ENCODE measurements around the gene RGS7.

Gene RGS7

DNA sequence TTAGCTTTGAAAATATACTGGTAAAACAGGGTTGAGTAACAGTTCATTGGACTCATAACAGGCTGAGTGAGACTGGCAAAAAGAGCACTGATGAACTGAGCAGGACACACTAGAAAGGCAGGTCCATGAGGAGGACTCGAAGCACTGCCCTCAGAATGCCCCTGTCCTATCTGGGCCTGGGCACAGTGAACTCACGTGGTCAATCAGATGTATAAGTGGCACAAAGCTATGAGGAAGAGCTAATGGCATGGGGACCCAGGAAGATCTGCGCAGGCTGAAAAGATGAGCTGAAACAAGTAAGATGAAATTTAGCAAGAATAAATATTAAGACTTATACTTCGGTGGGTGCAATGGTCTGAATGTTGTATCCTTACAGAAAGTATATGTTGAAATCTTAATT, 9.2 kb upstream of the RGS7 start:
- Histone ChIP-seq H3K9me3 (ENCODE audit: control insufficient read depth in 2 of 2, low read length in 2 of 2) (no peaks in the 10 kb centered on the region), H3K4me3 (ENCODE audit: low read length in 2 of 2) (no peak overlapping the region)

DNA sequence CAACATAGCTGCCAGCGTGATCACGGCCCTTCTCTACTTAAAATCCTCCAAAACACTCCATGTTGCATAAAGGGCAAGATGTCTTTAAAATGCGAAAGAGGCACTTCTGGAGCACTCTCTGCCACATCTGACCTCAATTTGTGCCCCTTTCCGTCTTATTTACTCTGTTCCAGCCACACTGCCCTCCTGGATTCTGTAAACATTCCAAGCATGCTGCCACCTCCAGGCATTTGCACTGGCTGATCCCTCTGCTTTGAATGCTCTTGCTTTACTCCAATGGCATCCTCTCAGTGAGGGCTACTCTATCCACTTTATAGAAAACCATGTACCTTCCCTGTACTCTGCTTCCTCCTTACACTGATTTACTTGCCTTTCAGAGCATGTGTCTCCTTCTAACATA, 5.3 kb upstream of the RGS7 start:
- H3K9me3 ChIP-seq (ENCODE audit: control insufficient read depth in 2 of 2, low read length in 2 of 2), result no peaks in the 10 kb centered on the region
- no peak overlapping the region for H3K4me3 ChIP-seq (ENCODE audit: low read length in 2 of 2)
- no peak overlapping the region for H3K9ac ChIP-seq (ENCODE audit: low read length in 2 of 2)
- no peak overlapping the region for H3K27ac ChIP-seq (ENCODE audit: low read length)
- H3K4me1 ChIP-seq (ENCODE audit: control insufficient read depth, insufficient read depth, low read length), result no peaks in the 10 kb centered on the region
- peaks cover 0 to 9% of the 10 kb centered on the region in 2 donors for H3K27me3 ChIP-seq (ENCODE audit: control insufficient read depth in 1 of 2, insufficient read depth in 2 of 2, low read length in 2 of 2)
- no peaks in the 10 kb centered on the region for H3K36me3 ChIP-seq (ENCODE audit: control insufficient read depth in 2 of 2, insufficient read depth in 2 of 2, low read length in 2 of 2)

More for the DNA sequence above, 9.2 kb upstream of the RGS7 start:
- peaks cover 0 to 5% of the 10 kb centered on the region in 2 donors for H3K27me3 ChIP-seq (ENCODE audit: control insufficient read depth in 1 of 2, insufficient read depth in 2 of 2, low read length in 2 of 2)
- no peak overlapping the region for H3K27ac ChIP-seq (ENCODE audit: low read length)
- H3K36me3 ChIP-seq (ENCODE audit: control insufficient read depth in 2 of 2, insufficient read depth in 2 of 2, low read length in 2 of 2), result no peaks in the 10 kb centered on the region
- no peak overlapping the region for H3K9ac ChIP-seq (ENCODE audit: low read length in 2 of 2)
- no peaks in the 10 kb centered on the region for H3K4me1 ChIP-seq (ENCODE audit: control insufficient read depth, insufficient read depth, low read length)

DNA sequence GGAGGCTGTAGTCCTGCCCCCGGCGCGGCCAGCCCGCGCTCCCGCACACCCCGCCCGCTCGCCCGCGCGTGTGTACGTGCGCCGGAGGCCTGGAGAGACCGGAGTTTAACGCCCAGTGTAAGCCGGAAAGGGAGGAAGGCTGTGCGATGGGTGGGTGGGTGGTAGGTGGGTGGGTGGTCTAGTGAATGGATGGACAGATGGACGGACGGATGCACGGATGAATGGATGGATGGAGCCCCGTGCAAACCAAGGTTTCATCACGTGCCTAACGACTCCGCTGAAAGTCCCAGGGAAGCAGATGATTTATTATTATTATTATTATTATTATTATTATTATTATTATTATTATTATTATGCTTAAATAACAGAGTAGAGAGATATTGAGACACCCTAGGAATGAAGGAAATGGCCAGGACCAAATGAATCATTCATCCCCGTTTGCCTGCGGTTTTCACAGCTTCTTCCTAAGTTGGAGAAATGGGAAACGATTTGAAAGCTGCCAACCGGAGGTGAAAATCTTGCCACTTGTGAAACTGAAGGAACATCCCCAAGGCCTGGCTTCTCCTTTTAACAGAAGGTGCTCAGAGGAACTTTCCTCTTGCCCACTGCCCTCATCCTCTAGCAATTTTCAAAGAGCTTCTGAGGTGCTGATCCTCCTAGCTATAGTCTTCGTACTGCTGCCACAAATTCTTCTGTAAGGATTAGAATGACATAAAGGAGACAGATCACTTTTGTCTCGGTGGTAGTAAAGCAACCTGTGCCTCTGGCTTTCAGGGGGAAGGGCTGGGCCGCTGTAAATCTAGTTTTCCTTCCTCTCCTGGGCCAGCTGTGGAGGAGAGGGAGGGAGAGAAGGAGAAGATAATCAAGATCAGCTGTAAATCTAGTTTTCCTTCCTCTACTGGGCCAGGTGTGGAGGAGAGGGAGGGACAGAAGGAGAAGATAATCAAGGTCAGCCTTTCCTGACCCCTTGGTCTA, 648 bp upstream of the RGS7 start:
- Histone ChIP-seq H3K27me3 (ENCODE audit: control insufficient read depth in 1 of 2, insufficient read depth in 2 of 2, low read length in 2 of 2) (peaks cover 10 to 12% of the 10 kb centered on the region in 2 donors), H3K9ac (ENCODE audit: low read length in 2 of 2) (no peak overlapping the region)

DNA sequence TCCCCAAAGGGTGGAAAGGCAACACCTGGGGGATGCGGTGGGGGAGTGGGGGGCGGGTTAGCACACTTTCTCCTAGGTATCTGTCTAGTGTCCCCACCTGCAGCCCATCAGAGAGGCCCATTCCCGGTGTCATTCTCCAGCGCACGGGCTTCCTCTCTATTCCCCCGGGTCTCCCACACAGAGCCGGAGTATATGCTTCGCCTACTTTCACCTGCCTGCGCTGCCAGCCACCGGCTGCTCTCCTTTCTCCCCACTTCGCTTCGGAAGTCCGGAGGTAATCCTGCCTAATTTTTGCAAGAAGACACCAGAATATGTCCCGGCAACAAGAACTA, 852 bp downstream of the RGS7 start:
- Histone ChIP-seq H3K27ac (ENCODE audit: low read length) (no peak overlapping the region), H3K27me3 (ENCODE audit: control insufficient read depth in 1 of 2, insufficient read depth in 2 of 2, low read length in 2 of 2) (peaks cover 8 to 10% of the 10 kb centered on the region in 2 donors), H3K36me3 (ENCODE audit: control insufficient read depth in 2 of 2, insufficient read depth in 2 of 2, low read length in 2 of 2) (no peaks in the 10 kb centered on the region), H3K9ac (ENCODE audit: low read length in 2 of 2) (no peak overlapping the region), H3K9me3 (ENCODE audit: control insufficient read depth in 2 of 2, low read length in 2 of 2) (no peaks in the 10 kb centered on the region), H3K4me3 (ENCODE audit: low read length in 2 of 2) (peak overlapping the region; percentile 26 to 59), H3K4me1 (ENCODE audit: control insufficient read depth, insufficient read depth, low read length) (no peaks in the 10 kb centered on the region)

More for the DNA sequence above, 648 bp upstream of the RGS7 start:
- Histone ChIP-seq H3K27ac (ENCODE audit: low read length) (no peak overlapping the region), H3K4me1 (ENCODE audit: control insufficient read depth, insufficient read depth, low read length) (no peaks in the 10 kb centered on the region), H3K9me3 (ENCODE audit: control insufficient read depth in 2 of 2, low read length in 2 of 2) (no peaks in the 10 kb centered on the region), H3K36me3 (ENCODE audit: control insufficient read depth in 2 of 2, insufficient read depth in 2 of 2, low read length in 2 of 2) (no peaks in the 10 kb centered on the region), H3K4me3 (ENCODE audit: low read length in 2 of 2) (peak overlapping the region in 1 of 2 donors; percentile 59)

DNA sequence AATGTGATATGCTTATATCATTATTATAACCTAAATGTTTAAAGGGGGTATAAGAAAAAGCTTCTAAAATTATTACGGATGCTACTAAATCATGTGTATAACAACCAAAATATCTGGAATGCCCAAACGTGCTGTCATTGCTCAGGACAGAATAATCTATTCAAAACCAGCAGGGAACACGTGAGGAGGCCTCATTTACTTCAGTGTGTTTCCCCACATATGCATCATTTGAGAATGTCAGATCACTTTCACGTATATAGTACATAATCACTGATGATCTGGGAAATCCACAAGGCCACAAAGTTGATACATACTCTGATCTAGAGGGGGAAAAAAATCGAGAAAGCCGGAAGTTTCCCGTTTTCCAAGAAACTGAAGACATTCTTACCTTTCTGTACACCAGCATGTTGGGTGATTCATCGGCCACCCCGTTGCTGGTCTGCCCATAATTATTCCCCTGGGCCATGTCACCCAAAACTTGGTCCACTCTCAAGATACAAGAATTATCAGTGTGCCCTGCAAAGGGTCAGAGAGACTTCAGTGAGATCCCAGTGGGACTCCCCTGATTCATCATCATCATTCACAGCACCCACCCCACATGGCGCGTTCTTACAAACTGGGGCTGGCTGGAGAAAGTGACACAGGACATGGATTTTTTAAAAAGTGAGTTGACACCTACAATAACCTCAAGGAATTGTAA, 1.5 kb downstream of the RGS7 start:
- no peaks in the 10 kb centered on the region for H3K9me3 ChIP-seq (ENCODE audit: control insufficient read depth in 2 of 2, low read length in 2 of 2)
- H3K9ac ChIP-seq (ENCODE audit: low read length in 2 of 2), result no peak overlapping the region
- H3K4me3 ChIP-seq (ENCODE audit: low read length in 2 of 2), result no peak overlapping the region
- no peaks in the 10 kb centered on the region for H3K4me1 ChIP-seq (ENCODE audit: control insufficient read depth, insufficient read depth, low read length)
- no peaks in the 10 kb centered on the region for H3K36me3 ChIP-seq (ENCODE audit: control insufficient read depth in 2 of 2, insufficient read depth in 2 of 2, low read length in 2 of 2)
- no peak overlapping the region for H3K27ac ChIP-seq (ENCODE audit: low read length)
- peaks cover 8 to 10% of the 10 kb centered on the region in 2 donors for H3K27me3 ChIP-seq (ENCODE audit: control insufficient read depth in 1 of 2, insufficient read depth in 2 of 2, low read length in 2 of 2)

DNA sequence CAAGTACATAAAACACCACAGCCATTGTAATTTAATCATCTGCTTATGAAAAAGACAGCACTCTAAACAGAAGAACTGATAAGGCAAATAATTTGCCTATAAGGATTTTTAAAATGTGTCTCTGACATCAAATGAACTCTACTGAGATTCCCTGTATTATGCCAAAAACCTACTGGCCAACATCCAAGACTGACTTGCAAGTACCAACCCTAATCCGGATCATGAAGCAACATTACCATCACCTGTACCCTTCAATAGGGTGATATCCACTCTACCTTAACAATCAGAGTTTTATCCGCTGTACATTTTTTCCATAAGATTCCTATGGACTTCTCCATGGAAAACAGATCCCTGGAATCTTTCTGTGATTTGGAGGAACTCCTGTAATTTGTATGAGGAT, 4.6 kb downstream of the RGS7 start:
- no peak overlapping the region for H3K27ac ChIP-seq (ENCODE audit: low read length)
- no peaks in the 10 kb centered on the region for H3K36me3 ChIP-seq (ENCODE audit: control insufficient read depth in 2 of 2, insufficient read depth in 2 of 2, low read length in 2 of 2)
- no peak overlapping the region for H3K4me3 ChIP-seq (ENCODE audit: low read length in 2 of 2)
- H3K27me3 ChIP-seq (ENCODE audit: control insufficient read depth in 1 of 2, insufficient read depth in 2 of 2, low read length in 2 of 2), result peaks cover 3 to 10% of the 10 kb centered on the region in 2 donors
- no peaks in the 10 kb centered on the region for H3K4me1 ChIP-seq (ENCODE audit: control insufficient read depth, insufficient read depth, low read length)
- no peaks in the 10 kb centered on the region for H3K9me3 ChIP-seq (ENCODE audit: control insufficient read depth in 2 of 2, low read length in 2 of 2)
- H3K9ac ChIP-seq (ENCODE audit: low read length in 2 of 2), result no peak overlapping the region

DNA sequence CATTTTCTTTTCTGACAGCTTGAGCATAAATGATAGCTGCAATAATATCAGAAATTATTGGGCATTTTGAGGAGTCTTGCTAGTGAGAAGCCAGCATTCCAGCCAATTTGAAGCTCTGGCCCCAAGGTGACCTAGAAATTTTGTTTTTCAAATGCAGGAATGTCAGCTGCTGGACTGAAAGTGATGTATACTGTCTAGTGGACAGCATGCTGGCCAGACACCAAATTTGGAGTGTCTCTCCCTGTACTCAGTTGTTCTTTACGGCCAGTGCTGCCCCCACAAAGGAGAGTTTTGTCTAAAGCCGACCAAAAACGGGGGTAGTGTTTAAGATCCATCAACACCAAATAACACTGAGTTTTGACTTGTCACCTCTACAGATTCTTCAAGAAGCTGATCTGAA, 5.2 kb downstream of the RGS7 start:
- Histone ChIP-seq H3K27me3 (ENCODE audit: control insufficient read depth in 1 of 2, insufficient read depth in 2 of 2, low read length in 2 of 2) (peaks cover 3 to 10% of the 10 kb centered on the region in 2 donors), H3K9ac (ENCODE audit: low read length in 2 of 2) (no peak overlapping the region), H3K36me3 (ENCODE audit: control insufficient read depth in 2 of 2, insufficient read depth in 2 of 2, low read length in 2 of 2) (no peaks in the 10 kb centered on the region), H3K9me3 (ENCODE audit: control insufficient read depth in 2 of 2, low read length in 2 of 2) (no peaks in the 10 kb centered on the region), H3K27ac (ENCODE audit: low read length) (no peak overlapping the region), H3K4me3 (ENCODE audit: low read length in 2 of 2) (no peak overlapping the region), H3K4me1 (ENCODE audit: control insufficient read depth, insufficient read depth, low read length) (no peaks in the 10 kb centered on the region)

DNA sequence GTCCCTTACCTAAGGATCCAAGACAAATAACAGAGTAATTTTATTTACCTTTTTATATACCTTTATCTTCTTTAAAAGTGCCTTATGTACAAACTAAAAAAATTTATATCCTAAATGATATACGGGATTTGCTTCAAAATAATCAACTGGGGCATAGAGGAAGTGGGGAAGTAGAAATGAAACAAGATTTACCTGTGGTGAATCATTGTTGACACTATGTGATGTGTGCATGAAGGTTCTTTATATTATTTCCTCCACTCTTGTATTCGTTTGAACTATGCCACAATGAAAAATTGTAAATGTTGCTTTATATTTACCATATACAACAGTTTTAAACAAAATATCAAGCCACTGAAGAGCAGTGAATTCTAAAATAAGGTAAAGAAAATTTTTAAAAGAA, 13.0 kb downstream of the RGS7 start:
- H3K4me1 ChIP-seq (ENCODE audit: control insufficient read depth, insufficient read depth, low read length), result no peaks in the 10 kb centered on the region
- no peaks in the 10 kb centered on the region for H3K9me3 ChIP-seq (ENCODE audit: control insufficient read depth in 2 of 2, low read length in 2 of 2)
- no peak overlapping the region for H3K4me3 ChIP-seq (ENCODE audit: low read length in 2 of 2)
- H3K9ac ChIP-seq (ENCODE audit: low read length in 2 of 2), result no peak overlapping the region
- H3K36me3 ChIP-seq (ENCODE audit: control insufficient read depth in 2 of 2, insufficient read depth in 2 of 2, low read length in 2 of 2), result no peaks in the 10 kb centered on the region
- no peak overlapping the region for H3K27ac ChIP-seq (ENCODE audit: low read length)
- H3K27me3 ChIP-seq (ENCODE audit: control insufficient read depth in 1 of 2, insufficient read depth in 2 of 2, low read length in 2 of 2), result no peaks in the 10 kb centered on the region

DNA sequence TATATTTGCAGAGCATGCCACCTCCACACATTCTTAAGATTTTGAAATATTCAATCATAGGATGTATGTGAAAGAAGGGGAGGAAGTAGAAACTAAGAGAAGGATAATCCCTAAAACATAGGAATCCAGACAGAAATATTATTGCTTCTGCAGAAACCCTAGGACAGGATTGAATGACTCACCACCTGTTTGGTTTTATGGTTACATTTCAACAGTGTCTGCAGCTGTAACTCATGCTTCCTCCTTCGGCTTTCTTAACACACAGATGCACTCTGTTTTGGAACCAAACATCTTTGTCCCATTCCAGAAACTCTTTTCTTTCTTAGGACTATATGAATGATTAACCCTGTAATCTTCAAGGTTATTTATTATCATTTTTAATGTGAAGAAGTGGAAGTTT, 20.7 kb downstream of the RGS7 start:
- no peaks in the 10 kb centered on the region for H3K4me1 ChIP-seq (ENCODE audit: control insufficient read depth, insufficient read depth, low read length)
- no peaks in the 10 kb centered on the region for H3K9me3 ChIP-seq (ENCODE audit: control insufficient read depth in 2 of 2, low read length in 2 of 2)
- H3K27ac ChIP-seq (ENCODE audit: low read length), result no peak overlapping the region
- H3K4me3 ChIP-seq (ENCODE audit: low read length in 2 of 2), result no peak overlapping the region
- H3K36me3 ChIP-seq (ENCODE audit: control insufficient read depth in 2 of 2, insufficient read depth in 2 of 2, low read length in 2 of 2), result no peaks in the 10 kb centered on the region
- H3K27me3 ChIP-seq (ENCODE audit: control insufficient read depth in 1 of 2, insufficient read depth in 2 of 2, low read length in 2 of 2), result no peaks in the 10 kb centered on the region
- no peak overlapping the region for H3K9ac ChIP-seq (ENCODE audit: low read length in 2 of 2)

DNA sequence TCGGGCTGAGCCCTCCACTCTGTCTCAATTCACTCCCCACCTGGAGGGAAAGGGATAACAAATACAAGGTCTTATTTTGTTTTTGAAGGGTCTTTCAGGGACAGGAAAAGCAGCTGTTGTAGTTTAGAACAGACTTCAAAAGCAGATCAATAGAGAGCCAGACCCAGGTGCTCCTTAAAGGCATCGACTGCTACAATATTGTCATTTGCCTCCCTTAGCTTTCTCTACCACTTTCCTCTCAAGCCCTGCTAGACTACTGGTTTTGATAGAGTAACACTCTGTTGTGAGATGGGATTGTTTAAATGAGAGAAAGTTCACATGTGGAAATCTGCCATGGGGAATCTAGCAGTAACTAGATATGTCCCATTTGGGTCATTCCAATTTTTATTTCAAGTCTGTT, 24.0 kb downstream of the RGS7 start:
- H3K9me3 ChIP-seq (ENCODE audit: control insufficient read depth in 2 of 2, low read length in 2 of 2), result no peaks in the 10 kb centered on the region
- H3K27ac ChIP-seq (ENCODE audit: low read length), result no peak overlapping the region
- H3K36me3 ChIP-seq (ENCODE audit: control insufficient read depth in 2 of 2, insufficient read depth in 2 of 2, low read length in 2 of 2), result no peaks in the 10 kb centered on the region
- no peaks in the 10 kb centered on the region for H3K4me1 ChIP-seq (ENCODE audit: control insufficient read depth, insufficient read depth, low read length)
- H3K27me3 ChIP-seq (ENCODE audit: control insufficient read depth in 1 of 2, insufficient read depth in 2 of 2, low read length in 2 of 2), result no peaks in the 10 kb centered on the region
- no peak overlapping the region for H3K4me3 ChIP-seq (ENCODE audit: low read length in 2 of 2)
- H3K9ac ChIP-seq (ENCODE audit: low read length in 2 of 2), result no peak overlapping the region

DNA sequence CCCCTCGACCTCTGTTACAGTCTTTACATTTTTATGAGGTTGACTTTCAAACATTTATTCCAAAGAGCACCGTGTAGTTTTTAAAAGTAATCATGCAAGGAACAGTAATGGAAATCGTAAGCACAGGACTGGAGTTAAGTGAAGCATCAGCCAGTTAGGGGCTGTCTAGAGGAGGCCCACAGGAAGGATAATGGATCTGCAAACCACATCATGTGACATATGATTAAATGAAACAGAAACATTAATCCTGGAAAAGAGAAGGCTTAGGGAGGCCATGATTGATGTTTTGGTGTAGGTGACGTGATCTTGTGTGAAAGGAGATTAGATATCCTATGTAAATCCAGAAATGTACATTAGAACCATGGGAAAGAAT, 25.0 kb downstream of the RGS7 start:
- H3K4me3 ChIP-seq (ENCODE audit: low read length in 2 of 2), result no peak overlapping the region
- H3K4me1 ChIP-seq (ENCODE audit: control insufficient read depth, insufficient read depth, low read length), result no peaks in the 10 kb centered on the region
- no peaks in the 10 kb centered on the region for H3K36me3 ChIP-seq (ENCODE audit: control insufficient read depth in 2 of 2, insufficient read depth in 2 of 2, low read length in 2 of 2)
- no peaks in the 10 kb centered on the region for H3K9me3 ChIP-seq (ENCODE audit: control insufficient read depth in 2 of 2, low read length in 2 of 2)
- H3K27me3 ChIP-seq (ENCODE audit: control insufficient read depth in 1 of 2, insufficient read depth in 2 of 2, low read length in 2 of 2), result no peaks in the 10 kb centered on the region
- no peak overlapping the region for H3K9ac ChIP-seq (ENCODE audit: low read length in 2 of 2)
- H3K27ac ChIP-seq (ENCODE audit: low read length), result no peak overlapping the region

All from stomach smooth muscle (tissue), 2 donors.